Measurements from ENCODE around the gene FAAP100.

FAAP100 gene

DNA sequence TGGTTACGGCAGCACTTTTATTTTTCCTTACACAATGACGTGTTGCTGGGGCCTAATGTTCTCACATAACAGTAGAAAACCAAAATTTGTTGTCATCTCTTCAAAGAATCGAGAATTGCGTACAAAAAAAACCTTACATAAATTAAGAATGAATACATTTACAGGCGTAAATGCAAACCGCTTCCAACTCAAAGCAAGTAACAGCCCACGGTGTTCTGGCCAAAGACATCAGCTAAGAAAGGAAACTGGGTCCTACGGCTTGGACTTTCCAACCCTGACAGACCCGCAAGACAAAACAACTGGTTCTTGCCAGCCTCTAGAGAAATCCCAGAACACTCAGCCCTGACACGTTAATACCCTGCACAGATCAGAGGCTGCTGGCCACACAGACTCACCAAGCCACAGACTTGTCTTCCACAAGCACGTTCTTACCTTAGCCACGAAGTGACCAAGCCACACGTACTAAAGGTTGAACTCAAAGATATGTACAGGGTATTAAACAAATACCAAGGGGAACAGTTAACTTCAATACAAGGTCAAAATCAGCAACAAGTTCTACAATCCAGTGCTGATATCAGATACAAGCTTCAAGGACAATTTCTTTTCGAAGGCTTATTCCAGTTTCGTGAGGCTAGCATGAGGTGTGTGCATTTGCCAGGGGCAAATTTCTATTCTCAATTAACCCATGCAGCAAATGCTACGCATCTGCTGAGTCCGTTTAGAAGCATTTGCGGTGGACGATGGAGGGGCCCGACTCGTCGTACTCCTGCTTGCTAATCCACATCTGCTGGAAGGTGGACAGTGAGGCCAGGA is 42.0 kb downstream of the FAAP100 start:
- no peak for DNase-seq

DNA sequence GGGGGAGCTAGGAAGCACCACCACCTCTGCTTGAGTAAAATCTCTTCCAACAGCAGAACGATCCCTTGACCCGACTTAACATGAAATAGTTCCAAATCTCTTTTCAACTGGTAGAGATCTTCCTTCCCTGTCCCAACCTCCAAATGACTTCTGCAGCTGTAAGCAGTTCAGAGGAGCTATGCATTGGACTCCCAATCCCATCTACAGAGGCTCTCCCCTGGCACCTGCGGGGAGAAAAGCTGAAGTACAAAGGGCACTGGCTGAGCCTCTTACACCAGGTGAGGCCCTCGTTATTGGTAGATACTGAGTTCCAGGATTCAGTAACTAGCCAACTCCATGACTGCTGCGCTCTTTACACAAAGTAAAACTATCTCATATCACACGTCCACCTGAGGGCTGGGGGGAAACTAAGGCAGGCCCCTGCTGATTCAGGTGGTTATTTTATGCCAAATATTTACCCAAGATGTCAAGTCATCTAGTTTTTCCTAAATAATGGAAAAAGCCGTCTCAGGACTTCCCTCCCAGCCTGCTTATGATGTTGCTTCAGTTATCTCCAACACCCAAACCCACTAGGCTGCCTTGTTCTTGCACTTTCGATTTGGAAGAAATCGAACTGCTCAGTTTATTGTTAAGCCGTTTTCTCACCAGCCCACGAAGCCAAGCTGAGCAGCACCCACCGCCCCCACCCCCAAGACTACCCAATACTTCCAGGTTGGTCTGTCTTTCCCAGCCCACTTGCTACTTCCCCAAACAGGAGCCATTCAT is 42.8 kb downstream of the FAAP100 start:
- DNase-seq: no peak

DNA sequence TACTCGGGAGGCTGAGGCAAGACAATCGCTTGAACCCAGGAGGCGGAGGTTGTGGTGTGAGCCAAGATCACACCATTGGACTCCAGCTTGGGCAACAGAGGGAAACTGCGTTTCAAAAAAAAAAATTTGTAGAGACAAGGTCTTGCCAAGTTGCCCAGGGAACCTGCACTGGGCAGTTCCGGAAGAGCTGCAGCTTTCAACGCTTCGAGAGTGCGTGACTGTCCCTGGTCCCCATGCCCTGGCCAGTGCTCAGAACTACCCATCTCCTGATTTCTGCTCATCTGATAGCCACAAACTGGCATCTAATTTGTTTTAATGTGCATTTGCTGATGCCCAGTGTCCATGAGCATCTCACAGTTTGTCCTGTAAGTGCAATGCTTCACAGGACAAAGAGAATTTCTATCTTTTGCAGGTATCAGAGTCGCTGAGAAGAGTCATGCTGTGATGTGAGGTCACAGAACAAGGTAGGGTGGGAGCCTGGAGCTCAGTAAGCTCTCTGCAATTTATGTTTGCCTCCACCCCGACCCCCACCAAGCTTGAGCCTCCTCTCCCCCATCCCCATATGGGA is 43.4 kb downstream of the FAAP100 start:
- DNase-seq: no peak

DNA sequence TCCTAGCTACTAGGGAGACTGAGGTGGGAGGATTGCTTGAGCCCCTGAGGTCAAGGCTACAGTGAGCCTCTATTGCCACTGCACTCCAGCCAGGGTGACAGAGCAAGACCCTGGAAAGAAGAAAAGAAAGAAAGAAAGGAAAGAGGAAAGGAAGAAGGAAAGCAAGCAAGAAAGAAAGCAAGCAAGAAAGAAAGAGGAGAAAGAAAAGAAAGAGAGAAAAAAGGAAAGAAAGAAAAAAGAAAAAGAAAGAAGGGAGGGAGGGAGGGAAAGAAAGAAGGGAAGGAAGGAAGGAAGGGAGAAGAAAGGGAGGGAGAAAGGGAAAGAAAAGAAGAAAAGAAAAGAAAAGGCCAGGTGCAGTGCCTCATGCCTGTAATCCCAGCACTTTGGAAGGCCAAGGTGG is 48.5 kb downstream of the FAAP100 start:
- DNase-seq: no peak

DNA sequence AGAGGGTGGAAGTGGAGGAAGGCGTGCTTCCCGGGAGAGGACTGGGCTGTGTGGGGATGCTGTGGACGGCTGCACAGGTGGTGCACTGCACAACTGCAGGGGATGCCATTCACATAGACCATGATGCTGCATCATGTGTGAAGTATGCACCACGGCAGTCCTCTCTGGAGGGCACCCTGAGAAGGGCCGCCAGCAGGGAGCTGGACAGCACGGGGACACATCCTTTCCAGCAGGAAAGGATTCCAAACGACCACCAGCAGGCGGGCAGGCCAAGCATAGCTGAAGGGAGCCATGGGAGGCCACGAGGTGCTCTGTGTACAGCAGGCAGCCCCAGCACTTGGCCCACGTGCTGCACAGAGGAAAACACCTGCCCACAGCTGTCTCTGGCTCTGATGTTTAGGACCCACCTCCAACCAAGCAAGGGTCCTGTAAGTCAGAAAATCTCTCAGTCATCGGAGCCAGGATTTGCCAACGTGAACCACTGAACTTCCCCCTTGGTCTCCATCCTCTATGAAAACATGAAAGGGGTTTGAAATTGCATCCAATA is 49.6 kb downstream of the FAAP100 start:
- DNase-seq: no peak

DNA sequence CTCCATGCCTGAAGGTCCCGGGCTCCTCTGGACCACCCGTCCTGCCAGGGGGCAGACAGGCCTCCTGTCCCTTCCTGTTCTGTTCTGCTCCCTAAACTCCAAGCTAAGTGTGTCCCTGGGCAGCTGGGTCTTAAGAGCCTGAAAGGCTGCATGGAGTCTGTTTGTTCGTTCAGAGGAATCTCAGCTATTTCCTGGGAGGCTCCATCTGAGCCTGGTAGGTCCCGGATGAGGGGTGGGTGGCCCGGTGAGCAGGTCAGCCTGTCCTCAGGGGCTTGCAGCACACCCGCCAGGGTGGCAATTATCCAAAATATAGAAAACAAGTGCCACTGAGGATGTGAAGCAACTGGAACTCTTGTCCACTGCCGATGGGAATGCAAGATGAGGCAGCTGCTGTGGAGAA is 52.1 kb downstream of the FAAP100 start:
- DNase-seq: no peak

DNA sequence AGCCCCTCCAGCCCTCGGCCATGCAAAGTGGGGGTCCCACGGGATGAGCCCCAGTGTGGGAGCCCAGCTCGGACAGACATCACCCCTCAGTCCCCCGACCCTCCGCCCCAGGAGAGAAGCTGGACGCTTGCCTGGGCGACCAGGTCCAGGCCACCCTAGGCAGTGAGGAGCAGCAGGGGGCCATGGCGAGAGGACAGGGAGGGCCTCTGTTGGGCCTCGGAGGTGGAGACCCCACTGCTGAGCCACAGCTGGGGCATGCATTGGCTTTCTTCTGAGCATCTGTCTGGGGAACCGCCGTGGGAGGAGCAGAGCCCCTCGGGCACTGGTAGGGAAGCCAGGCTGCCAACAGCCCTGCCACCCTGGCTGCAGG is 52.6 kb downstream of the FAAP100 start:
- DNase-seq: no peak

DNA sequence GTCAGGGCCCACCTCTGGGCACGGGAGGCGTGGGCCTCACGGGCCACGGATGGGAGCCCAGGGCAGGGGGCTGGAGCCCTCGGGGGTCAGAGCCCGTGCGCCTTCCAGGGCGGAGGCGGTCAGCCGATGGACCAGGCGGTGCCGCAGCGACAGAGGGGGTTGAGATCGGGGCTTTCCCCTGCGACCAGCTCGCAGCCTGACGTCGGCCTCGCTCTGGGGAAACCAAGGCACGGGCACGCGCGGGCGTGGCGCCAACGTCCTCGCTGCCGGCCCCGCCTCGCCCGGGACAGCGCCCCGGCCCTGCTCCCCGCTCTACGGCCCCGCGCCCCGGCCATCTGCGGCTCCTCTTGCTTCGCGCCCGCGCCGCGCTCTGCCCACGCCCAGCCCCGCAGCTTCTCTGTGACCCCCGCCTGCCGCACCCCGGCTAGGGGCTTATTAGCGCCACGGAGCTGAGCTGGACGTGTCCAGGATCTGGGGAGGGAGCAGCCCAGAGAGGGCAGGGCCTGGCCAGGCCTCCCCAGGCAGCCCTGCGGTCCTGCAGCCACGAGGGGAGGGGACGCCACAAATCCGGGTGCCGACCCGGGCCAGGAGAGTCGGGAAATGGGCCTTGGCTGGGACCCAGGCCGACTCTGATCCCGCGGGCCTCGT is 53.1 kb downstream of the FAAP100 start:
- DNase-seq: no peak

DNA sequence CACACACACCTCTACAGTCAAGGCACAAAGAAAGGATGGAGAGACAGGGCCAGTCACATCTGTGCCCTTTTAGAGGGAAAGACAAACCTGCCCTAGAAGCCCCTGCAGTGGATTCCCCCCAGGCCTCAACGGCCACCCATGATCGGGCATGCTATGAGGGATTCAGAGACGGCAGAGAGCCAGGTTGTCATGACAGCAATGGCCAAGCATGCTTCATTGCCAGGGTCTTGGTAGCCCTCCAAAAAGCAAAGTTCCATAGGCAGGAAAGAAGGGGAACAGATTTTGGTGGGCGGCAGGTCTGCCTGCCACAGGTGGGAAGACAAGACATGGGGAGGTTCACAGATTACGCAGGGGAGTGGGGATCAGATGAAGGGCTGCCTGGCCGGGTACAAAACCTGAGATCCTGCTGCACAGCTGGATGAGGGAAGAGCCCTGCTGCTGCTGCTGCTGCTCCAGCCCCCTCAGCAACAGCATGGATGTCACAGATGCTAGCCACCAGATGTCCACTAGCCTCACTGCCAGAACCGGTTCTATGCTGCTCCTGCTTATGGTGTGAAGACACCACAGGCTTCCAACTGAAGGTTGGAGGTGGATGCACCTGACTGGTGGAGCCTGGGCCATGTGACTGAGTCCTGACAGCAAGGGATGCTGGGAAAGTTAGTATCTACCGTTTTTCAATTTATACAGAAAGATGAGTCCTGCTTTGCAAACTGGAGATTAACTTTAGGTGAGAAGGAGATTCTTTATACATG is 57.4 kb downstream of the FAAP100 start:
- DNase-seq: no peak

DNA sequence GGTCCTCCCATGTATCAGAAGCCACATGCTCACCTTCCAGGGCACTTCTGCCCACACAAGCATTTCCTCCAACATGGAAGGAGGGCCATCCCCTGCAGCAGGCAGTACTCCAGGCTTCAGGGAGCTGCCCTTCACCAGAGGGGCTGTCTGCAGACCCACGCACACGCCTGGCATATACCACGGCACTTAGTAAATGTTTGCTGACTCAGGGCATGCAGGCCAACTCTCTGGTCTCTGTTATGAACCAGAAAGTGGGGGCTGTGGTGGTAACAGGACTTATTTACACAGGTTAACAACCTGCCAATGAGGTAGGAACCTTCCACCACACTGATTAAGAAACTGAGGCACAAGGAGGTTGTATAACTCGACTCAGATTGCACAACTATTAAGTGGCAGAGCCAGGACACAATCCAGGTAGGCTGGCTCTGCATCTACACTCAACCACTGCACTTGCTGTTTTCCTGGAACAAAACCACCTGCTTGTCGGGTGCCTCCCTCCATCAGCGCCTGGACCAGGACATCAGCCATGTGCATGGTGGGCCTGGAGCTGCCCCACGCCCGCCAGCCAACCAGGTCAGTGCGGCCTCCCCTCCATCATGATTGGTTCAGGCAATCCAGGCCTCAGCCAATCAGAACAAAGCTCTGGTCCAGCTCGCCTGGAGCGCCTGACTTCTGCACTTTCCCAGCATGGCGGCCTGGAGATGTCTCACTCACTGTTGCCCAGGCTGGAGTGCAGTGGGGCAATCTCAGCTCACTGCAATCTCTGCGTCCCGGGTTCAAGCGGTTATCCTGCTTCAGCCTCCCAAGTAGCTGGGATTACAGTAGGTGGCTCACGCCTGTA is 58.7 kb downstream of the FAAP100 start:
- no peak for DNase-seq

DNA sequence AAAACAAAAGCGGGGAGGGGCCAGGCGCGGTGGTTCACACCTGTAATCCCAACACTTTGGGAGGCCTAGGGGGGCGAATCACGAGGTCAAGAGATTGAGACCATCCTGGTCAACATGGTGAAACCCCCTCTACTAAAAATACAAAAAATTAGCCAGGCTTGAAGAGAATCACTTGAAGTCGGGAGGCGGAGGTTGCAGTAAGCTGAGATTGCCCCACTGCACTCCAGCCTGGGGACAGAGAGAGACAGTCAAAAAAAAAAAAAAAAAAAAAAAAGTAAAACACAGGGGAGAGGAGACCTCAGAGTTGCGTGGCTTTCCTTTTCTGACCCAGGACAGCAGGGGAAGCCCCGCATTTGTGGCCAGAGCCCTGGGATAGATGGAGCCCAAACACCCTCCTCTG is 59.4 kb downstream of the FAAP100 start:
- DNase-seq: no peak

DNA sequence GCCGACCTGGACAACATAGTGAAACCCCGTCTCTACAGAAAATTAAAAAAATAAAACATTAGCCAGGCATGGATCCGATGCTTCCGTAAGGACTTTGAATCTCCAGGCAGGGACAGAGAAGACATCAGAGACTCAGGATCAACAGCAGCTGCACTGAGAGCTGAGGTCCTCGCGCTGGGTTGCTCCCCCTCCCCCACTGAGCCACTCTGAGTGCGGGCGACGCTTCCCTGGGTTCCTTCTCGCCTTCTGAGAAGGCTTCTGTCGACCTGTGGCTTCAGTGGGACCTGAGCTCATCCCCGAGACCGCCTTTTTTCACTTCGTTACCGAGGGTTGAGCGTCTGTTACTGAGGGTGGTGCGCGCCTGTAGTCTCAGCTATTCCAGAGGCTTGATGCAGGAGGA is 60.0 kb downstream of the FAAP100 start:
- DNase-seq: no peak

DNA sequence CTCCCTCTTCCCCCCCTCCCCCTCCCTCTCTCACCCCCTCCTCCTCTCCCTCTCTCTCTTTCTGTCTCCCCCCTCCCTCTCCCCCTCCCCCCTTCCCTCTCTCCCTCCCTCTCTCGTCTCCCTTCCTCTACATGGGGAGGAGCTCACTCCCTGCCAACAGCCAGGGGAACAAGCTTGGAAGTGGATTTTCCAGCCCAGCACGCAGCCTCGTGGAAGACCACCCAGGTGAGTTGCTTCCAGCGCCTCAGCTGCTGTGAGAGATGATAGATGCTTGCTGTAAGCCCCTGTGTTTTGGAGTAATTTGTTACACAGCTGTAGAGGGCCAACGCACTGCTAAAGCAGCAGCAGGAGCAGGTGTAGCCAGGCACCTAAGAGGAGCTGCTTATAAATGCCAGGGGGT is 60.4 kb downstream of the FAAP100 start:
- no peak for DNase-seq

DNA sequence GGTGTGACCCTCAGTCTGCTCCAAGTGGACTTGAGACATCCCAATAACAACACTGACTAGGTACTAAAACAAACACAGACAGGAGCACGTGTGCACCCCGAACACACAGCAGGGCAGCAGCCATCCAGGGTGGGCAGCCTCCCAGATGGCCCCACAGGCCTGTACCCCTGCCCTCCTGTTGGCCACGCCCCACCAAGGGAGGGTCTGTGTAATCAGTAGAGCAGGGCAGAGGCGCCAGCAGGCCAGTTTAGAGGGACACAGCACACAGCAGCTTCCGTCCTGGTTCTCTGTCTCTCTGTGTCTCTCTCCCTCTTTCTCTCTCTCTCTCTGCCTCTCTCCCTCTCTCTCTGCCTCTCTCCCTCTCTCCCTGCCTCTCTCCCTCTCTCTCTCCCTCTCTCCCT is 61.0 kb downstream of the FAAP100 start:
- DNase-seq: no peak

DNA sequence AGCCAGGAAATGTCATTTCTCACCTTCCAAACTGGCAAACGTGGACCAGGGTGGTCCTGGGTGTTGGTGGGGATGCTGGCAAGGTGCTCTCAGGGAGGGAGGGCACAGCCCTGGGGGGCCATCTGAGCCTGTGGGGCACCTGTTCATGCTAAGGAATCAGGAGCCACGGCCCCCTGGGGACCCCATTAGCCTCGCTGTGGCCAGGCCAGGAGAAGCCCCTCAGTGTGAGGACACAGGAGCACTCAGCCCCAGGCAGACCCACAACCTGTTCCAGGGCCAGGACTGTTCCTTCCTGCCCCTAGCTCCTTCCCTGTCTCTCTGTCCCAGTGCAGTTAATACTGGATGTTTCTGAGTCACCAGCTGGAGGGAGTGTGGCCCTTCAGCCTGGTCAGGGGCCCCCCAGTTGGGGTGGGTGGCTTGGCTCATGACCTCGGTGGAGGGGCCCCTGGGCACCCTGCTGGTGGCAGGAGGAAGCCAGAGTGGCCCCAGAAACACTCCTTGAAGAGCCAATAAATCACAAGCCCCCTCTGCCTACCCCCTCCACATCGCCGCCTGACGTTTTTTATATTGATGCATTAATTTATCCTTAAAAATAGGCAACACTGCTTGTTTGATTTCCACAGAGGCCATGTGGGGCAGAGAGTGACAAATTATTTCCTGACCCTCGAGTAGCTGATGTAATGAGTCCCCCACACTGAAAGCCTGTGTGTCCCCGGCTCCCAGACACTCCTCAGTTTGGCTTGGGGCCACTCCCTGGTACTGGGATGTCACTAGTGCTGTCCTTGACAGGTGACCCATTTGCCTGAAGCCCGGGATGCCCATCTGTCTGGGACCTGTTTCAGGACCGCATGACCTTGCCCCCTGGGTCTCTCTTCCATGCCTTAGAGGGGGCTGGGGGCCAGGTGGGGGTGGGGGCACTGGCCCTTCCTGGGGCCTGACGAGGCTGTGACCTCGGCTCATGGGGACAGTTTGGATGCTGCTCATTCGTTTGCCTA is 61.9 kb downstream of the FAAP100 start:
- no peak for DNase-seq
